ENCODE results near the gene HOXB9.

Gene HOXB9

GRCh38 chr17:48610282-48611211, 15.6 kb downstream of the HOXB9 start, which contains the start of gene HOXB7:
TSS of gene HOXB7 (minus strand) at chr17:48611017. CDS start at chr17:48610918, 99 bp downstream.
- DNase-seq (ENCODE audit: low read depth): no peak

GRCh38 chr17:48609759-48610281, 16.3 kb downstream of the HOXB9 start:
- no peak for DNase-seq (ENCODE audit: low read depth)

GRCh38 chr17:48609033-48609432, 17.1 kb downstream of the HOXB9 start:
- no peak for DNase-seq (ENCODE audit: low read depth)

- DNase-seq (ENCODE audit: low read depth): no peak
Measured at GRCh38 chr17:48608494-48608834, 17.7 kb downstream of the HOXB9 start.

- no peak for DNase-seq (ENCODE audit: low read depth)
Measured at GRCh38 chr17:48606892-48607614, 19.1 kb downstream of the HOXB9 start.

- no peak for DNase-seq (ENCODE audit: low read depth)
Measured at GRCh38 chr17:48605991-48606891, 19.9 kb downstream of the HOXB9 start.

GRCh38 chr17:48605409-48605919, 20.7 kb downstream of the HOXB9 start:
- no peak for DNase-seq (ENCODE audit: low read depth)

GRCh38 chr17:48604770-48605329, 21.3 kb downstream of the HOXB9 start, which contains the start of gene HOXB6:
TSS of gene HOXB6 (minus strand) at chr17:48604986. CDS start at chr17:48598150, 6,836 bp downstream.
- no peak for DNase-seq (ENCODE audit: low read depth)

GRCh38 chr17:48603959-48604769, 22.0 kb downstream of the HOXB9 start:
- DNase-seq (ENCODE audit: low read depth): no peak

- DNase-seq (ENCODE audit: low read depth): no peak
Measured at GRCh38 chr17:48601539-48602425, 24.4 kb downstream of the HOXB9 start.

- no peak for DNase-seq (ENCODE audit: low read depth)
Measured at GRCh38 chr17:48601207-48601538, 25.0 kb downstream of the HOXB9 start.

- DNase-seq (ENCODE audit: low read depth): no peak
Measured at GRCh38 chr17:48600244-48601098, 25.7 kb downstream of the HOXB9 start.

- DNase-seq (ENCODE audit: low read depth): no peak
Measured at GRCh38 chr17:48599354-48599753, 26.8 kb downstream of the HOXB9 start.

- DNase-seq (ENCODE audit: low read depth): no peak
Measured at GRCh38 chr17:48598736-48599135, 27.4 kb downstream of the HOXB9 start.

GRCh38 chr17:48597778-48598631, 28.2 kb downstream of the HOXB9 start:
- no peak for DNase-seq (ENCODE audit: low read depth)

GRCh38 chr17:48597528-48597777, 28.7 kb downstream of the HOXB9 start:
- no peak for DNase-seq (ENCODE audit: low read depth)

- DNase-seq (ENCODE audit: low read depth): no peak
Measured at GRCh38 chr17:48596735-48597527, 29.2 kb downstream of the HOXB9 start.

All from iris pigment epithelial cell (primary cell).